HG02973 (cell line): ENCODE results near the gene CTSZ.
"Not testable (repeated sequence)": the region's sequence is repeated elsewhere in the genome, so short reads cannot be mapped to it uniquely, and the experiment has no call there.

Experiments used
- ATAC-seq: cut with Tn5 transposase; IDR thresholded peaks from one replicate; pipeline ENCODE4 v1.9.1; 2021; ENCODE audit warnings: moderate library complexity; ENCODE audit not compliant: unreplicated experiment

Gene CTSZ

GRCh38 chr20:59001068-59001448 is 6.0 kb downstream of the CTSZ start:
- ATAC-seq = no peak

DNA sequence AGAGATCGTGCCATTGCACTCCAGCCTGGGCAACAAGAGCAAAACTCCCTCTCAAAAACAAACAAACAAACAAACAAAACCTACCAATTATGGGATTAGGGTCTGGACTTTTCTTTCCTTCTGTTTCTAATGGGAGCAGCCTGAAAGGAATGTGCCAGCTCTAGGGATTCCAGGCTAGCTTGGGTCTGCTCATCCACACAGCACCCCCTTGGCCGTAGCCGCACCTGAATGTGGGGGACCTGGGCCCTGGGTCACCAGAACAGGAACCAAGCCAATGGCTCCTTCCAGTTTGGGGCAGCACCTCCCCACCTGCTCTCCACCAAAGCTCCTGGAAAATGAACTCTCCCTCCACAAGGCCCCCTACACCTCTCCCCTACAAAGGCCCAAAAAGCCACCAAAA is 6.7 kb downstream of the CTSZ start:
- ATAC-seq = no peak

DNA sequence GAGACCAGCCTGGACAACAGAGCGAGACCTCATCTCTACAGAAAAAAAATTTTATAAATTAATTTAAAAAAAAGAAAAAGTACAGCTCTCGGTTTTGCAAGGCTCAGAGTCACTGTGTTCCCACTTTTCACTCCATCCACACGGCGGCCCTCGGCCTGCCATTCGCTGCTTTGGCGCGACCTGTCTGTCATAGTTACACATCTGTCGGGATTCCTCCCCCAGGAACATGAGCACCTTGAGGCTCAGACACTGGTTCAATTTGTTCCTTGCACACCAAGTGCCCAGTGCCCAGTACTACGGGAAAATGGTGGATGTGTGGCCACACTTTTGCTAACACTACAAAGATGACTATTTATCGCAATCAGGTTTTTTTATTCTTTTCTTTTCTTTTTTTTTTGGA is 8.4 kb downstream of the CTSZ start:
- ATAC-seq = no peak

DNA sequence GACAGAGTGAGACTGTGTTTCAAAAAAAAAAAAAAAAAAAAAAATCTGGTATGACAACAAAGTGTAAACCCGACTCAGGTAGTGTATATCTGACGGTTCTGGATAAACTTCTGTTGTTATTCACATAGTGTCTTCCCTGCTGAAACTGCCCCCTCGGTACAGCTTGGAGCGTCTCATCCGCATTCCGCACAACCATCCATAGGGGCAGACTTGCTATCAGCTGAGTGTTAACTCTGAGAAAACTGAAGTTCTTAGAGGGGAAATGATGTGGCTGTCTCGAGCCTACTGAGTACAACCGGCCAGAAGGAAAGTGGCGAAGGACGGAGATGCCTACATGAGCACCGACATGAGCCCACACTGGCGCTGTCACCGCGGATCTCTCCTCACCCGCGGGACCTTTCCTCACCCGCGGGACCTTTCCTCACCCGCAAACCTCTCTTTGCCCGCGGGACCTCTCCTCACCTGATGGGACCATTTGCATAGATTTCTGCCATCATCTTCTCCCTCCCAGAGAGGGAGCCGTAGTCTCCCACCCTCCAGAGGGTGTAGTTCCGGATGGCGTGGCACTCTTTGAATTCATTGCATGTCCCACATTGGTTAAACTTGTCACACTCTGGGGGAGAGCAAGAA is 9.8 kb downstream of the CTSZ start:
- ATAC-seq = no peak

DNA sequence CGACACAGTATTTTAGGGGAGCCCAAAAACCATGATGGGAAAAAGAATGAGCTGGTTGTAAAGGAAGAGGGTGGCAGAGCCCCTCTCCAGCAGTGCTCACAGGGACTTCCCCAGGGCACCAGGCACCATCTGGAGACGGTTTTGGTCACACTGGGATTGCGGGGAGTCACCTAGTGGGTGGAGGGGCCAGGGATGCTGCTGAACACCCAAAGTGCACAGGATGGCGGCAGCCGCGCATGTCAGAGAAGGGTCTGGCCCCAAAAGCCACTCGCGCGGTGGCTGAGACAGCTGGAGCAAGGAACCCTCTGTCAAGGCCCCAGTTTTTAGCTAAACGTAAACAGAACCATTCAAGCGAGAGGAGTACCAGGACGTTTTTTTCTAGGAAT is 10.8 kb downstream of the CTSZ start:
- ATAC-seq = no peak

- no peak for ATAC-seq
Observed at GRCh38 chr20:58995461-58996225, 11.4 kb downstream of the CTSZ start.

DNA sequence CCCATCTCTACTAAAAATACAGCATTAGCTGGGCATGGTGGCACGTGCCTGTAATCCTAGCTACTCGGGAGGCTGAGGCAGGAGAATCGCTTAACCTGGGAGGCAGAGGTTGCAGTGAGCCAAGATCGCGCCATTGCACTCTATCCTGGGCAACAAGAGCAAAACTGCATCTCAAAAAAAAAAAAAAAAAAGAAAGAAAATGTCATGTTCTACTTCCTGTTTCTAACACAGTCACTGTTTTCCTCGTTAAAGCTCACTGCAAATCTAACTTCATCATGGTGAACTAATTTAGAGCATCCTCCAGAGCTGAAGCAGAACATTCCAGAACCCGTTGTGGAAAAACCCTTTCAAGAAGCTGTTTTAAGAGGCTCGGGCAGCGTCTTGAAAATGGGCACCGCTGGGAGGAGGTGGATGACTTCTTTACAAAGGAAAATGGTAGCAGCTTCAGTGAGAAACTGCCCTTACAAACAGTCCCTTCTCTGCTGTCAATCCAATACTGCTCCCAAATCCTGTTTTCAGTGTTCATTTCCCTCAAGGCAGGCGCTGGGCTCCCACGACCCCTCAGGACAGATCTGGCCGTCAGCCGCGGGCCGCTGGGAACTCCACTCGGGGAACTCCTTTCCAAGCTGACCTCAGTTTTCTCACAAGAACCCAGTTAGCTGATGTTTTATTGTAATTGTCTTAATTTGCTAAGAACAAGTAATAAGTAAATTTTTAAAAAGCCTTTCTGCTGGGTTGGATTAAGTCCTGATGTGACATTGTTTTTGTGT is 12.5 kb downstream of the CTSZ start:
- ATAC-seq = no peak

DNA sequence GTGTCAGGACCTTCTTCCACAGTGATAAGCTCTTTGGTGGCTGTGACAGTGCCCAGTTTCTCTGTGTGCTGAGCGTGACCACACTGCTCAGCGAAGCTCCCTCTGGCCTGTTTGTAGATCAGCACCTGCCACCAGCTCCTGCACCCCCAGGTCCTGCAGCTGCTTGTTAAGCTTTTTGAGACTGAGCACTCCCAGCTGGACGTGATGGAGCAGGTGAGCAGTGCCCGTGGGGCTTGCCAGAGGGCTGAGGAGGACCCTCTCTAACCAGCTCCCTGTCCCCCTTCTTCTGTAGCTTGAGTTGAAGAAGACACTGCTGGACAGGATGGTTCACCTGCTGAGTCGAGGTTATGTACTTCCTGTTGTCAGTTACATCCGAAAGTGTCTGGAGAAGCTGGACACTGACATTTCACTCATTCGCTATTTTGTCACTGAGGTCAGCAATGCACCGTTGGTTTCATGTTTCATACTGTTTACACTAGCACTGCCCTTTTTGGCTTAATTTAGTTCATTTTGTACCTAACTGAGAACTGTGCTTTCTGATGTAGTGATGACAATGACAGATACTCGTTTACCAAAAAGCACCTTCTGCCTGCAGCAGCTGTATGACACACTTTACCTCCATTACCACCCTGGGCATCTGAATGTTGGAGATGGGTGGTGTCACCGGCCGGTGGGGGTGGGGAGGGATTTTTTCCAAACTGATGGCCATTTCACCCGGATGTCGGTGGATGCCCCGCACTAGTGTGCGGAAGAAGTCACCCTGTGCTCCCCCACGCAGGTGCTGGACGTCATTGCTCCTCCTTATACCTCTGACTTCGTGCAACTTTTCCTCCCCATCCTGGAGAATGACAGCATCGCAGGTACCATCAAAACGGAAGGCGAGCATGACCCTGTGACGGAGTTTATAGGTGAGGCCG is 13.5 kb downstream of the CTSZ start:
- no peak for ATAC-seq

GRCh38 chr20:58992911-58993310 is 14.1 kb downstream of the CTSZ start:
- ATAC-seq = no peak

GRCh38 chr20:58991715-58992114 is 15.3 kb downstream of the CTSZ start:
- ATAC-seq = no peak

GRCh38 chr20:58990651-58991445 is 16.2 kb downstream of the CTSZ start:
- ATAC-seq = no peak

DNA sequence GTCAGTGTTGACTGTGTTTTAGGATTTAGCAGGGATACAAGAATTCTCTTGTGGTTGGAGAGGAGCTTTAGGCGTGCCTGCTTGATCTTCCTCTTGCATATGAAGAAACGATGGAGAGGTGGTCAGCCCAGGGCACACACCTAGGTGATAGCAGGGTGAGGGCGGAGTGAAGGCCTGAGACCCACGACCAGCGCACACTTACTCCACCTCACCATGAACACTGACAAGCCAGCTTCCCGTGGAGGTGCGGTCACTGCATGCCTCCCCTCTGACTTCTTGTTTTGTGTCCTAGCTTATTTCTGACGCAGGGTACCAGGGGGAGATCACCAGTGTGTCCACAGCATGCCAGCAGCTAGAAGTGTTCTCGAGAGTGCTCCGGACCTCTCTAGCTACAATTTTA is 17.9 kb downstream of the CTSZ start:
- no peak for ATAC-seq

GRCh38 chr20:58988565-58988882 is 18.5 kb downstream of the CTSZ start:
- ATAC-seq = no peak

DNA sequence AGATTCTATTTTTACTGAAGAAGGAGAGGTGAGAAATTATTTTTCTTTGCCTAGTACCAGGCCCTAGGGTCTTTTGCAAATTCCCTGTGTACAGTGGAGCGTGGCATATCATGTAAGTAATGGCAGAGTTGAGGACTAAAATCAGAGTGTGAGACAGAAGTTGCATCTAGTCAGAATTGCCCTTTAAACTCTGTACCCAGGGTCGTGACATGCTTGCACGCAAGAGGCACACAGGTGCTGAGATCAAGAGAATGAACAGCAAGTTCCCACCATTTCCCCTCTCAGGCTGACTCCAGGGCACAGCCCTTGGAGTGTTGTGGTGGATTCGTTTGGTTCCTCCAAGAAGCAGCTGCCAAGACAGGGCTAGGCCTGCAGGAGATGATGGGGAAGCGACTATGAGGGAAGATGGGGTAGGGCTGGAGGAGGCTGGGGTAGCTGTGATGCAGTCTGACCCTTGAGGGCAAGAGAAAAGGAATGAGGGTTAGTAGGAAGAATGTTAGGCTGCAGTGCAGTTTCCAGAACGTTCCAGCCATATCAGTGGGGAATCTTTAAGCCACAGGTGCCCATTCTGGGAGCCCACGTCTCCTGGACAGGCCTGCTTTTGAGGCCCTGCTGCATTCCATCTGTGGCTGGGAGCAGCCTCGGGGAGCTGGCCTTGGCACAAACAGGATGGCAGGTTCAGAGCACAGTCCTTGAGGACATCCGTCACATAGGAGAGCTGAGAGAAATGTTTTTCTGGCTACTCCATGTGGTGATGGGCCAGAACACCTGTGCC is 19.1 kb downstream of the CTSZ start:
- no peak for ATAC-seq

DNA sequence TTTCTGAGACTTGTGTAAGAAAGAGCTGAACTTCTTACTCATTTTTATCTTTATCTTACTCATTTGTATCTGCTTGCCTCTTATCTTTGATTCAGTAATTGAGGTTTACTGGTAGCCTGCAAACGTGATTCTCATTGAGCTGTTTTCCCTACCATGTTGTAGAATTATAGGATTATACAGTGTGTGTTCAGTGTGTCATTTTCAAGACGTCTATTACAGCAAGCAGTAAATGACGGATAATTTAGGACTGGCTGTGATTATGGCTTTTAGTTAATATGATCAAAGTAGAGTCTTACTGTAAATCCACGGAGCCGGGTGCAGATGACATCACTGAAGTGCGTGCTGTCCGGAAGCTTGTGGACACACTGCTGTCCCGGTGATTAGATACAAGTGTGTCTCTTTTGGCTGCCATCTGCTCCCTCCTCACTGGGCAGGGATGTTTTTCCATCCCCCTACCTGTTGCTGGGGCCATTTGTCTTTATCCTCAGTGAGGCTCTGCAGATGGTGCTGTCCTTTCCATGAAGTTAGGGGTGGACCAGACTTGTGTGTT is 20.0 kb downstream of the CTSZ start:
- no peak for ATAC-seq

- no peak for ATAC-seq
Observed at GRCh38 chr20:58986286-58986967, 20.6 kb downstream of the CTSZ start.

DNA sequence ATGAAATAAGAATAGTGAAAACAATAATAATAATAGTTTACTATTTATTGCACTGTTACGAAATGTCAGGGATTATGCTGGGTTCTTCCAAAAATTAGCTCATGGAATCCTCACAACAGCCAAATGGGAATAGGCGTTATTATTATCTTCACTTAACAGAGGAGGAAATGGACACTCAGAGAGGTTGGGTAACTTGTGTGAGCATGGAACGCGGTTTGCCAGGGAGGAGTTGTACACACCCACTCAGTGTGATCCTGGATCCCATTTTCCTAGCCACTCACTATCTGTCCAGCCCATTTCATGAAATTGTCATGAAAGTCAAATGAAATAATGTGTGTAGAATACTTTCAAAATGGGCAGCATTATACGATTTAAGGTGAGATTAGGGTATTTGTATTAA is 21.4 kb downstream of the CTSZ start:
- ATAC-seq = no peak

DNA sequence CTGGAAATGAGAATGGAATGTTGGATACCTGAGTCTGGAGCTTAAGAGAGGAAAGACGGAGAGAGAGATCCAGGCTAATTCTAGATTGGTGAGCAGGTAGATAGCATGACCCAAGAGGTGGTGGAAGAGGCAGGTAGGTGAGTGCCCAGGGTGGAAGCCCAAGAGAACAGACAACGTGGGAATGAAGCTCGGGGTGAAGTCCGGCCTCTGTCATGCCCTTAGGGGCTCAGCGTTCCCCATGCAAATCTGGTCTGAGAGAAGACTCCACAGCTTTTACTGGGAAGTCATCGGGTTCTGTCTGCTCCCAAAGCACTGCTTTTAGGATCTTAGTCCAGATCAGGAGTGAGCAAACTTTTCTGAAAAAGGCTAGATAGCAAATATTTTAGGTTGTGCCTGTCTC is 22.4 kb downstream of the CTSZ start:
- no peak for ATAC-seq

DNA sequence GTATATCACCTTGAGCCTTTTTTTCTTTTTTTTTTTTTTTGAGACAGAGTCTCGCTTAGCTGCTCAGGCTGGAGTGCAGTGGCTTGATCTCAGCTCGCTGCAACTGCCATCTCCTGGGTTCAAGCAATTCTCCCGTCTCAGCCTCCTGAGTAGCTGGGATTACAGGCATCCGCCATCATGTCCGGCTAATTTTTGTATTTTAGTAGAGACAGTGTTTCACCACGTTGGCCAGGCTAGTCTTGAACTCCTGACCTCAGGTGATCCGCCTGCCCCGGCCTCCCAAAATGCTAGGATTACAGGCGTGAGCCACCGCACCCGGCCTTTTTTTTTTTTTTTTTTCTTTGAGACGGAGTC is 24.0 kb downstream of the CTSZ start:
- not testable (repeated sequence) for ATAC-seq
